Activated effector memory CD4-positive, alpha-beta T cell treated with Interleukin-2 at 50 U/mL for 16 hours (primary cell): Measurements from ENCODE around the gene BUD13.

Source experiments
- DNase-seq: peaks from one replicate; pipeline ENCODE4 v3.0.0-alpha.2; 2020

BUD13 gene

DNA sequence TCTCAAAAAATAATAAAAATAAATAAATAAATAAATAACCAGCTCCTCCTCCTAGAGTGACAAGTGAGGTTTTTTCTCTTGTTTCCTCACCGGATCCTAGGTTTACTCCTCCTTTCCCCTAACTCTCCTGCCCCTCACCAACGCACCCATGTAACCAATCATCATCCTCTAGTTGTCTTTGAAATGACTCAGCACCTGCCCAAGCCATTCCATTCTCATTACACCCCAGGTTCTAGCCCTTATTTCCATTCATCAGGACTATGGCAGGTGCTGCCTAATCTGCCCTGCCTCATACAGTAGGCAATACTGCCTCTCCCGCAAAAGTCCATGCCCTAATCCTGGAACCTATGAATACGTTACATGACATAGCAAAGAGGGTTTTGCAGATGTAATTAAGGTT, 60.4 kb downstream of the BUD13 start:
- DNase-seq: no peak

DNA sequence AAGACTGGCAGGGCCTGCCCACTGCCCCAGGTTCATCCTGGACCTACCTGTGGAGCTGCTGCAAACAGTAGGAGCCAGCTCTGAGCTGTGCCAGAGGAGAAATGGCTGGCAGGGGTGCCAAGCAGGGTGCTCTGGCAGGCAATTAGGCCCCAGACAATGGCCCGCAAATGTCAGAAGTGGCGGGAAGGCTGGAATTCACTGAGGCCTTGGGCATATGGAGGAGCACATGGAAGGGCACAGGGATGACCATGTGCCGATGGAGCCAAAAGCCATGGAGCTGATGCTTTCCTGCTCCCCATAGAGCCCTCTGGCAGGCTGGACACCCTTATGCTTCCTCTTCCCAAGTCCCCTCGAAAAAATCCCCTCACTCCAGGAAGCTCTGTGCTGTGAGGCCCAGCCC, 62.0 kb downstream of the BUD13 start:
- DNase-seq: no peak

DNA sequence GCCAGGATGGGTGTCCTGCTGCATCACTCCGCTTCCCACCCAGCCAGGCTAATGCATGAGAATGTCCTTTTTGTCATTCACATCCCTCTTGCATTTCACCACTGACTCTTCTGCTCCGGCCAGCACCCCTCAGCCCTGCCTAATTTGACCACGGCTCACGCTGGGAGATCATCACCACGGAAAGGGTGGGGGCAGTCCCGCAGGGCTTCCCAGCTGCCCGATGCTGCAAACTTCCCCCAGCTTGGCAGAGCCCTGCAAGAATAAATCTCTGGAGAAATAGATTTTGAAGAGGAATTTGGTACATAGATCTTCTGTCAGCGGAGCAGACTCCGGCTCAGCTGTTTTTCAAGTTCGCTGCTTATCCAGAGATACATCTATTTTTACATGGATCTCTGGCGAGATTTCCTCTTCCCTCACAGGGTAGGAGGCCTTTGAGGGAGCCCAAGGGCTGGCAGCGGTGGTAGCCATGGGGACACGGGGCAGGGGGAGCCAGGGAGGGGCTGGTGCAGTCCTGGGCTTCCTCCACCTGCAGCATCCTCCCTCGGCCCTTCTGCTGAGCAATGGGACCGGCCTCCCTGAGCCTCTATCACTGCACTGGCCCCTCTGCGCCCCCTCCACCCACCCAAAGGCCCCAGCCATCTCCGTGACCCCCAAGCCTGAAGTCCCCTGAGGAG, 62.6 kb downstream of the BUD13 start:
- DNase-seq: no peak

DNA sequence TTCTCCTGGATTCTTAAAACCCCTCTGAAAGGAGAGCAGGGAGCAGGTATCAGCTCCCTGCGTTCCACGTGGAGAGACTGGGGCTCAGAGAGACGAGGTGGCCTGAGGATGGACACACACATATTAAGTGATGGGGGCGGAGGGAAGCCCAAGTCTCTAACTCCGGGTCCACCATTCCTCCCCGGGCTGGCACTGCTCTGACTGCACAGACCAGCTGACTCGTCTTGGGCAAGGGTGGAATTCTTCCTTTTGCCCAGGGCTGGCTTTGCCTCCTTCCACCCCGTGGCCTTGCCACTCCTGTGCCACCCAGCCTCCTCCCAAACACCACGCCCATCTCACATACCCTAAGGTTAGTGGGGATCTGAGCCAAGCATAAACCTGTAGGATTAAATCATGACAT, 65.0 kb downstream of the BUD13 start:
- no peak for DNase-seq

DNA sequence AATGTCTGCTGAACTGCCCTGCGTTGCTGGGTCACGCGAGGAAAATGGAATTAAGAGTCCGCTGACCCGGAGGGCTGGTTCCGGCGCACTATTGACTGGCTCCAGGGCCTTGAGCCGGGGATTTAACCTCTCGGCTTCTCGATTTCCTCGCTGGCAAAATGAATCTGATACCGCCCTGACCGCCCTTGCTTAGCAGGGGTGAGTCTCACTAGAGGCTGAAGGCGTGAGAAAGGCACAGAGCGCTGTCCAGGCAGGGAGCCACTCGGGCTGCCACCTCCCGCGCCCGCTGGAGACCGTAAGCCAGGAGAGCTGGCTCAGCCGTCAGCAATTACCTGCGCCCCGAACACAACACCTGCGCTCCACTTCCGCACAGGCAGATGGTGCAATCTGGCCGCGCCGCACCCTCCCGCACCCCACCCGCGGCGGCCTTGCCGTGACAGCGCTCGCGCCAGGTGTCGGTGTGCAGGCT, 65.6 kb downstream of the BUD13 start:
- no peak for DNase-seq

DNA sequence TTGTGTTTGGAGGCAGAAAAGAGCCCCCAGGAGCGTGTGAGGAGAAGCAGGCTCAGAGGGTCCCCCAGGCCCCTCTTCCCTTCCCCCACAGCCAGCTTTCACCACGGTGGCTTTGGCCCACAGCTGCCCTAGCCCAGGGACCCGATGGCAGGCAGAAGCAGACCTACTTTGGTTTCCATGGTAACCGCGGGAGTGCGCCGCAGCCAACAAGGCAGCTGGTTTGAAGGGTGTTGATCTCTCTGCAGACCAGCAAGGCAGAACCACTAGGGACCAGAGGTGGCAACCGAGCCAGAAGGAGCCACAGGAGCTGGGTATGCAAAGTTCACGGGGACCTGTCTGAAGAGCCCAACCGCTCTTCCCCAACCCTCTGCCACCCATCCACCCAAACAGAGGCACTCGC, 69.4 kb downstream of the BUD13 start:
- DNase-seq: no peak

DNA sequence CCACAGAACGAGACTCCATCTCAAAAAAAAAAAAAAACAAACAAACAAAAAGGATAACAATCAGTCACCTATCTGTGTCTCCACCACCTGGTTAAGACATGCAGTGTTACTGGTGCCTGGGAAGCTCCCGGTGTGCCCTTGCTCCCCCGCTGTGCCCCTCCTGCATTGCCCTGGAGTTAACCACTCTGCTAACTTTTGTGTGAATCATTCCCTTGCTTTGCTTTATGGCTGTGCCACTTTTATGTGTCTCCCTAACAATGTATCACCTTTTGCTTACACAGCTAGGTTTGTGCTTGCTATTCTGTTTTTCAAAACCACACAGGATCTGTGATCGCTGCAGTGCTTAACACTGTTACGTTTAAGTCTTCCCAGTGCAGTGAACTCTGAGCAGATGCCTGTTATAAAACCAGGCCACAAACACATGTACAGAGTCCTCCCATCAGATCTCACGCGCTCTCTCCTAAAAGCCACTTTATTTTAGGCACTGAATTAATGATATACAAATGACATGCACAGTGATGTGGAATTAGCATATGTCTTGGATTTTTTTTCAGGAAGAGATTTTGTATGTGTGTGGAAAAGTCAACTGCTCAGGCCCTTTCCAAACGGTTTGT, 69.9 kb downstream of the BUD13 start:
- no peak for DNase-seq

DNA sequence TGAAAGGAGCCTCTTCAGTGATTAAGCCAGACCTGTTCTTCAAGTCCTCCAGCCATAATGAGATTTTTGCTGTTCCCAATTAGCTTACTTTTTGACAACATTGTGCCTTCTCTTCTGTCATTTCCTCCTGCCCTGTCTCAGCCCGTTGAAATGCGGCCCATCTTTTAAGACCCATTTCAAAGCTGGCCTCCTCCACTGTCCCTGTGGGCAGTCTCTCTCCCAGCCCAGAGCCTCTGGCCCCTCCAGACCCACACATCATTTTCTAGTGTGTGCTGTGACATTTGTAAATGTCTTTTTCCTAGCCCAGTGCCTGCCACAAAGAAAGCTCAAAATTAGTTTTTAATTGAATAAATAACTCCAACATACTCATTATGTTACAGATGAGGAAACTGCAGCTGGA, 70.9 kb downstream of the BUD13 start:
- DNase-seq: no peak

DNA sequence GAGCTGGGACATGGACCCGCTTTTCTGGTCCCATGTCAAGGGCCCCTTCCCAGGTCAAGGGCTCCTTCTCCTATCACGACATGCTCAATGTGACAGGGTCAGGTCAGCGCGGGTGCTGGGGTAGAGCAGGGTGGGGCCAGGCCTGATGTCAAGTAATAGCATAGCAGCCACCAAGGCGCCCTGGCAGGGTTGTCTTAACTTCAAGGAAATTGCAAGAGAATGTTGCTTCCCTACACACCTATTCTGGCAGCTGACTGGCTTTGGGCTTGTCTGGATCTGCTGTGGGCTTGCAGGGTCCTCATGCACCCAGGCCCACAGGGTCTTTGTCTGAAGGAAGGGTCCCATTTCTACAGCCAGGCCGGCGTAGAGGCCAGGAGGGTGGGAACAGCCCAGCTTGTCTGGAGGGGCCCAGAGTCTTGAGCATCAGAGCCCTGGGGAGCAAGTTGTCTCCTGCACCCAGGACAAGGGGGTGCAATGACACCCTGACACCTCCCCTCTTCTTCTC, 71.4 kb downstream of the BUD13 start:
- no peak for DNase-seq

DNA sequence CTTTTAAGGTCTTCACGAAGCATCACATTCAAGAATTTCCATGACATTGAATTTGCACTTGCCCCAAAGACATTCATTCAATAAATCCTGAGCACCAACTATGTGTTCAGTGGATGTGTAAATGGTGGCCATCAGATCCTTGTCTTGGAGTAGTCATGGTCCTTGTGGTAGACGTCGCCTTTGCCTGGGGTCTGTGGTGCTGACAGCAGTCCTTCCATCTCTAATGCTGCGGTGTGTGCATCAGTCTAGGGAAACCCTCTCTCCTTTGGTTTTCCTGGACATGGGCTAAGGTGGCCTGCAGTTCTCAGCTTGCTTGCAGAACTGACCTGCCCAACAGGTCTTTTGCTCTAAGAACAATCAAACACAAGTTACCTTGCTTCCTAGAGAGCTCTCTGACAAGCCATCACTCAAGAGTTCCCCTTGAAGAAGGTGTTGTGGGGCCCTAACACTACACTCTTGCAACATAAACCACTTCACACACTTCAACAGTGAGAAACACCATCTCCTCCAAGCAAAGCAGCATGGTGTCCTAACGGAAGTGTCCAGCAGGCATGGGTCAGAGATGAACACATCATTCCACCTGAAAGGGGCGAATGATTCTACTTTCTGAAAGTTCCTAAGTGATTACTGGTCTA, 72.1 kb downstream of the BUD13 start:
- no peak for DNase-seq
